ENCODE results near the gene TLCD2.
A peak's percentile ranks its signal among the peaks of the same experiment; 100 is the strongest.
"Not testable (repeated sequence)": the region's sequence is repeated elsewhere in the genome, so short reads cannot be mapped to it uniquely, and the experiment has no call there.

TLCD2 gene, protein sequence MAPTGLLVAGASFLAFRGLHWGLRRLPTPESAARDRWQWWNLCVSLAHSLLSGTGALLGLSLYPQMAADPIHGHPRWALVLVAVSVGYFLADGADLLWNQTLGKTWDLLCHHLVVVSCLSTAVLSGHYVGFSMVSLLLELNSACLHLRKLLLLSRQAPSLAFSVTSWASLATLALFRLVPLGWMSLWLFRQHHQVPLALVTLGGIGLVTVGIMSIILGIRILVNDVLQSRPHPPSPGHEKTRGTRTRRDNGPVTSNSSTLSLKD

GRCh38 chr17:1709971-1710806, at the start of gene TLCD2:
TSS of gene TLCD2 (minus strand) at chr17:1710377. CDS start at chr17:1710242, 135 bp downstream.
- peak; percentile 31 for DNase-seq

- no peak for DNase-seq
Observed at GRCh38 chr17:1759529-1759928, 49.4 kb upstream of the TLCD2 start.

GRCh38 chr17:1758807-1759206, 48.6 kb upstream of the TLCD2 start:
- DNase-seq = peak; percentile 34

DNA sequence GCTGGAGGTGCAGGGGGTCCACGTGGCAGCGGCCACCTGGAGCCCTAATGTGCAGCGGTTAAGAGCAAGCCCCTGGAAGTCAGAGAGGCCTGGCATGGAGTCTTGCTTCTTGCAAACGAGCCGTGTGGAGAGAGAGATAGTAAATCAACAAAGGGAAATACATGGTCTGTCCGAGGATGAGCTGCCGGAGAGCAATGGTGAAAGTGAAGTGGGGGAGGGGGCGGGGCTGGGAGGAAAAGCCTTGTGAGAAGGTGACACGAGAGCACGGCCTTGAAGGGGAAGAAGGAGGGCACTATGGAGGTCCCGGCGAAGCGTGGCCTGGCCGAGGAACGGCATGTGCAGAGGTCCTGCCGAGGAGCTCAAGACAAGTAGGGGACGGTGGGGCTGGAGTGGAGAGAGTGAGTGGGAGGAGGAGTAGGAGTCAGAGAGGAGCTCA, 45.7 kb upstream of the TLCD2 start:
- no peak for DNase-seq

- no peak for DNase-seq
Observed at GRCh38 chr17:1755252-1755826, 45.2 kb upstream of the TLCD2 start.

DNA sequence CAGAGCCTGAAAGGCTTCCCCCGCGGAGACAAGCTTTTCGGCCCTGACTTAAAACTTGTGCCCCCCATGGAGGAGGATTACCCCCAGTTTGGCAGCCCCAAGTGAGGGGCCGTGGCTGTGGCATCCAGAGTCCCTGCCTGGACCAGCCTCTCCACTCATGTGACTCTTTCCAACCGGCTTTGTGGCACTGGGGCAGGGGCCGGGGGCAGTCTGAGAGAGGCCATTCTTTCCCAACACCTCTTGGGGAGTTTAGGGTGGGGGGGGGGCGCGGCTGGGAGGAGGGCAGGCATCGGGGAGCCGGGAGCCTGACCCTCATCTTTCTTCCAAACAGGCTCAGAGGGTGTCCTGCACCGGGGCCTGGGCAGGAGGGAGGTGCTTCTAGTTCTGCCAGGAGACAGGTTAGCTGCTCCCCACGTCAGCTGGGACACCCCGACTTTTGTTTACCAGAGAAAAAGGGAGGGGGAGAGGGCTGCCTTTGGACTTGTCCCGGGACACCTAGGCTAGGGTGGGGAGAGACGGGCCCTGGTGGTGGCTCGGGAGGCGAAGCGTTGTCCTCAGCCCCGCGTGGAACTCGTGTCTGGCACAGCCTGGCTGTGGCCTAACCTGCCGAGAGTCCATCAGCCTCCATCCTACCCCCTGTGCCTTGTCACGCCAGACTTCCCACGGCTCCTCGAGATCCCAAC, 44.4 kb upstream of the TLCD2 start:
- DNase-seq = no peak

DNA sequence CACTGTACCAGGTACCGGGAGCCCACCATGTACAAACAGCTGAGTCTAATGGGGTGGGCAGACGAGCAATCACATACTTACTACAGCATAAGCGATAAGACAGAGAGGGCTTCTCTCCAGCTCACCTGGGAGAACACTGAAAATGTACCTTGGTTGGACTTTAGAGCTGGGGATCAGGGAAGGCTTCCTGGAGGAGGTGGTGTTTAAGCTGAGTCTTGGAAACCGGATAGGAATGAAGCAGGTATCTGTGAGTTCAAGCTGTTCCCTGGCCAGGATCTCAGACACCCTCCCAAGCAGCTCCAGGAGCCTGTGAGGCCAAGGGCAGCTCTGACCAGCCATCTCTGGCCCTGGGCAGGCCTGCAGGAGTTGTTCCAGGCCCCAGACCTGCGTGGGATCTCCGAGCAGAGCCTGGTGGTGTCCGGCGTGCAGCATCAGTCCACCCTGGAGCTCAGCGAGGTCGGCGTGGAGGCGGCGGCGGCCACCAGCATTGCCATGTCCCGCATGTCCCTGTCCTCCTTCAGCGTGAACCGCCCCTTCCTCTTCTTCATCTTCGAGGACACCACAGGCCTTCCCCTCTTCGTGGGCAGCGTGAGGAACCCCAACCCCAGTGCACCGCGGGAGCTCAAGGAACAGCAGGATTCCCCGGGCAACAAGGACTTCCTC, 43.7 kb upstream of the TLCD2 start:
- no peak for DNase-seq

DNA sequence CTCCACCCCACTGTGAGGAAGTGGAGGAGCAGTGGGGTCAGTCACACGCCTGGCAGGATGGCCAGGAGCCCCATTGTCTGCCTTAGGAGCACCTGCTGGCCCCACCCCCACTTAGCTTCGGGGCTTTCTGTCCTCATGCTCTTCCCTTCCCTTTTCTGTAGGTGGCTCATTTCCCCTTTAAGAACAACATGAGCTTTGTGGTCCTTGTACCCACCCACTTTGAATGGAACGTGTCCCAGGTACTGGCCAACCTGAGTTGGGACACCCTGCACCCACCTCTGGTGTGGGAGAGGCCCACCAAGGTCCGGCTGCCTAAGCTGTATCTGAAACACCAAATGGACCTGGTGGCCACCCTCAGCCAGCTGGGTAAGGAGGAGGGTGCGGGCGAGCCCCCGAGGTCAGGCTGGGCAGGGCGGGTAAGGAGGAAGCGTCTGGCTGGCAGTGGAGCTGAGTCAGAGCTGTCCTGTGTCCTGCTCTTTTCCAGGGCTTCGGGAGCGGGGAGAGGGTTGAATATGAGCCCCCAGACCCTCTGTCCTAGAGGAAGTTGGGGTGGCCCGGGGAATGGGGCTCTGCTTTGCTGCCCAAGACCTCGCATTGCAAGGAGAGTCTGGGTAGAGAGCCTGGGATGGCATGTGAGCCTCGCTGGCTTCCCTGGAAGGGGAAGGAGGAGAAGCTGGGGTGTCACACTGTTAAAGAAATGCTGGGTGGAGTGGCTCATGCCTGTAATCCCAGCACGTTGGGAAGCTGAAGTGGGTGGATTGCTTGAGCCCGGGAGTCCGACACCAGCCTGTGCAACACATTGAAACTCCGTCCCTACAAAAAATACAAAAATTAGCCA, 42.5 kb upstream of the TLCD2 start:
- peak; percentile 68 for DNase-seq

DNA sequence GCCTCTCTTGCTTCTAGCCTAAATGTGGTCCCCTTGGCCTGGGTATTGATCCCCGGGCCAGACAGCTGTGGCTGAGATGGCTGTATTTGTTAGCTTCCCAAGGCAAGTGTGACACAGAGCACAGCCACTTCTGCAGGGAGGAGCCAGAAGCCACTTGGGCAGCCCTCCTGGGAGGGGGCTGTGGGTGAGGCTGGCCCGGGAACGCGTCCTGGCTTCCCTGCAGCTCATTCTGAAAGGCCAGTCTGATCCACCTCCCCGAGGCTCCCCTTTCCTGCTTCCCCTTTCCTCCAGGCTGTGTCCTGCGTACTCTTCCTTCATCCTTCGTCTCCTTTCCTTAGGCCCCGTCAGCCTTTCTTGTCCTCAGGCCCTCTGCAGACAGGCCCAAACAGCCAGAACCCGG, 40.5 kb upstream of the TLCD2 start:
- DNase-seq = no peak

DNA sequence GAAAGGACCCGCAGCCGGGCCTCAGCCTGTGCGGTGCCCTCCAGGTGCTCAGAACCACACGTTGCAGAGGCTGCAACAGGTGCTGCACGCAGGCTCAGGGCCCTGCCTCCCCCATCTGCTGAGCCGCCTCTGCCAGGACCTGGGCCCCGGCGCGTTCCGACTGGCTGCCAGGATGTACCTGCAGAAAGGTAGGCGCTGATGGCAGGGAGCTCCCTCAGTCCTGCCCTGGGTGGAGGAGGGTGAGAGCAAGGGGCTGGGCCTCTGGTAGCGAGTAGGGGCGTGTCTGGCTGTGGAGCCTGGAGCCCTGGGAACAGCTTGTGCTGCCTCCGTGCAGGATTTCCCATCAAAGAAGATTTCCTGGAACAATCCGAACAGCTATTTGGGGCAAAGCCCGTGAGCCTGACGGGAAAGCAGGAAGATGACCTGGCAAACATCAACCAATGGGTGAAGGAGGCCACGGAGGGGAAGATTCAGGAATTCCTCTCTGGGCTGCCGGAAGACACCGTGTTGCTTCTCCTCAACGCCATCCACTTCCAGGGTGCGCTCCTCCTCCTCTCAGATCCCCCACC, 36.9 kb upstream of the TLCD2 start:
- no peak for DNase-seq

GRCh38 chr17:1745513-1746020, 35.4 kb upstream of the TLCD2 start:
- DNase-seq = no peak

GRCh38 chr17:1744551-1745512, 34.7 kb upstream of the TLCD2 start:
- no peak for DNase-seq

- no peak for DNase-seq
Observed at GRCh38 chr17:1743088-1743439, 32.9 kb upstream of the TLCD2 start.

DNA sequence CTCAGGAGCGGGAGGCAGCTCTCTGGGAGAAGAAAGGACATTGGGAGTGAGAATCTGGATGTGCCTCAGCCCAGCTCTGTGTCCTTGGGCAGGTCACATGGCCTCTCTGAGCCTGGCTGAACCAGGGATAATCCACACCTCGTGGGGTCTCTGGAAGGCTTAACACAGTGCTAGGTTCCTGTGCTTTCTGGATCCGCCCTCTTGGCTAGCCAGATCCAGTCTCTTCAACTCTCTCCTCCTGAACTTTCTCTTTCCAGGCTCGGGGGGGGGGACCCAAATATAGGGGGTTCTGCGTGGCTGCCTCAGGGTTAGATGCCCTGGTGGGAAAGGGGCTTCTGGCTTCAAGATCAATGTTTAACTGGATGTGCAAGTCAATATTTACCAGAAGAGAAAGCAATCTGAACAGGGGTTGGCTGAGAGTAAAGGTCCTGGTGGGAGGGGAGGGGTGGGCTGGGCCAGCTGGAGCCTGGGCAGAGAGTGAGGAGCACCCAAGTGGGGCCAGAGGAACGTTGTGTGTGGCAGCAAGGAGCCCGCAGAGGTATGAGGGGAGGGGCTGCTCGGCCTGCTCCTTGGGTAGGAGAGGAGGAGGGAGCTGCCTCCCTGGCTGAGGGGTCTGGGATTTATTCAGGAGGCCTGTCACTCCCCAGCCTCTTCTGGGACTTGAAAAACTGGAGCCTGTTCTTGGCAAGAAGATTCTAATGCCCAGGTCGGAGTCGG, 32.4 kb upstream of the TLCD2 start, which contains the start of gene SERPINF2:
Gene SERPINF2, plus strand, starts transcription at position 501 of the 717 bp plus-strand sequence. CDS start 2,125 bp downstream, outside the sequence.
- no peak for DNase-seq

DNA sequence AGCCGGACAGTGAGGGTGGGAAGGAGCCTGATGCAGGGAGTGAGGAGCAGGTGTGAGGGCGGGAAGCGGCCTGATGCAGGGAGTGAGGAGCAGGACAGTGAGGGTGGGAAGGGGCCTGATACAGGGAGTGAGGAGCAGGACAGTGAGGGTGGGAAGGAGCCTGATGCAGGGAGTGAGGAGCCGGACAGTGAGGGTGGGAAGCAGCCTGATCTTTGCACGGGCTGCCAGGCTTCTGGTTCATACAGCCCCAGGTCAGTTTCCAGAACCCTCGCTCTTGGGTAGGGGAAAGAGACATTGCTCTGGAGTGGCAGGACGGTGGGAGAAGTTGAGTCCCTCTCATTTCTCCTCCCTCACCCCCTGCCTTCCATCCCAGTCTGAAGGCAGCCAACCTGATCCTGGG, 31.7 kb upstream of the TLCD2 start:
- DNase-seq = not testable (repeated sequence)

- DNase-seq = no peak
Observed at GRCh38 chr17:1737531-1738291, 27.5 kb upstream of the TLCD2 start.

GRCh38 chr17:1736348-1737281, 26.4 kb upstream of the TLCD2 start:
- peak; percentile 33 for DNase-seq

Data from hematopoietic multipotent progenitor cell treated with erythropoietin and hydrocortisone succinate and interleukin-3 and kit ligand, for 4 days (in vitro differentiated cells).